Omental fat pad (tissue), 4 donors: Measurements from ENCODE around the gene ABHD12. TPM values are rescaled to one million over a fixed set of nuclear protein-coding genes. Genes with fewer than 3 reads are reported as not detected.

Experiments used
- ATAC-seq: fragments of 150-250 bp; one replicate; pipeline ENCODE4 v1.9.1; 2016; ENCODE audit warnings: mild to moderate bottlenecking, moderate library complexity; ENCODE audit not compliant: low FRiP score
- DNase-seq: peaks from one replicate; pipeline ENCODE4 v3.0.0-alpha.2; 2019; ENCODE audit warnings: low spot score
- total RNA-seq, 4 donors: library from RNA; depleted of rRNA; stranded (reverse); fragments of >200 nt; gene quantifications; one replicate each; pipeline ENCODE4 v1.1.0, GENCODE V29; 2016
- TF ChIP-seq, protein P1 (sequence below), 3 donors: fragments of 450-650 bp; IDR thresholded peaks; one replicate each; pipeline ENCODE4 v1.5.1; 2016 to 2017; ENCODE audit warnings: antibody characterized with exemption in 3 of 3, mild to moderate bottlenecking in 3 of 3, moderate library complexity in 2 of 3

Gene ABHD12
- total RNA-seq, result 10 to 100 TPM; 30.3 to 46.3 (median 38.4) TPM

DNA sequence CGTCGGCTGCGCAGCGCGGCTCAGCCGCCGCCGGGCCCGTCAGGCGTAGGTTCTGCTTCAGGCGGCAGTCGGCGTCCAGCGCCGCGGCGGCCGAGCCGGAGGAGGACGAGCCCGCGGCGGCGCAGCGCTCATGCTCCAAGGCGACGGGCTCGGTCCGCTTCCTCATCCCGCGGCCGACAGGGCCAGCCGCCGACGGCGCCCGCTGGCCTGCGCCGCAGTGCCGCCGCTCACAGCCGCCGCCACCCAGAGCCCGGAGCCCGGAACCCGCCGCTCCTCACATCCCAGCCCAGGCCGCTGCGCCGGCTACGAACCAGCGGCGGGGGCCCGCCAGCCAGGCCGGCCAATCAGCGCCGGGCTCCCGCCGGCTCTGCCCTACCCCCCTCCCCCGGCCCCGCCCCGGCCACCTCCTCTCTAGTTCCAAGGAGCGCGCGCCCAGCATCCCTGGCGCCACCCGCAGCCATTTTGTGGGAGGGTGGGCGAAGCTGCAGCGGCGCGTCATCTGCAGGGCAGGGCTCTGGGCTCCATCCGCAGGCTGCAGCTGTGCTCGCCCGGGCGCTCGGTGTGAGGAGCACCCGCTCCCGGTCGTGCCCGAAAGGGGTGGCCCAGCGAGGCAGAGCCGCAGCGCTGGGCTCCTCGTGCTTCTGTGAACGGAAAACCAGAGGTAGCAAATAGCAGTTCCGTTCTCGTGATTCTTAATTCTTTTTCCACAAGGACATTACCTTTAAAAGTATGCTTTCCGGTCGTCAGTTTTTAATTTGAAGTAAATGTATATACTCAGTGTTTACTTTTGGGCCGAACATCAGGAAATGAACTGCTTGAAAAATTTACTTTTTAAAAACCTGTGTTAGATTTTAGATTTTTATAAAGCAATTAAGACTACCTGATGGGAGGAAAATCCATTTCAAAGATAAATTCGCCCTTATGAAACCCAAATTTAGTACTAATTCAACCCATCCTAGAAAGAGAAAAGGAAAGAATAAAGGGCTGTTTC, at the start of gene ABHD12:
Gene ABHD12 (minus strand): TSS at position 298 of the 991 bp plus-strand sequence. CDS start 132 bp downstream, at position 166.
- ATAC-seq, result peak; percentile 98
- TF ChIP-seq, protein P1, sequence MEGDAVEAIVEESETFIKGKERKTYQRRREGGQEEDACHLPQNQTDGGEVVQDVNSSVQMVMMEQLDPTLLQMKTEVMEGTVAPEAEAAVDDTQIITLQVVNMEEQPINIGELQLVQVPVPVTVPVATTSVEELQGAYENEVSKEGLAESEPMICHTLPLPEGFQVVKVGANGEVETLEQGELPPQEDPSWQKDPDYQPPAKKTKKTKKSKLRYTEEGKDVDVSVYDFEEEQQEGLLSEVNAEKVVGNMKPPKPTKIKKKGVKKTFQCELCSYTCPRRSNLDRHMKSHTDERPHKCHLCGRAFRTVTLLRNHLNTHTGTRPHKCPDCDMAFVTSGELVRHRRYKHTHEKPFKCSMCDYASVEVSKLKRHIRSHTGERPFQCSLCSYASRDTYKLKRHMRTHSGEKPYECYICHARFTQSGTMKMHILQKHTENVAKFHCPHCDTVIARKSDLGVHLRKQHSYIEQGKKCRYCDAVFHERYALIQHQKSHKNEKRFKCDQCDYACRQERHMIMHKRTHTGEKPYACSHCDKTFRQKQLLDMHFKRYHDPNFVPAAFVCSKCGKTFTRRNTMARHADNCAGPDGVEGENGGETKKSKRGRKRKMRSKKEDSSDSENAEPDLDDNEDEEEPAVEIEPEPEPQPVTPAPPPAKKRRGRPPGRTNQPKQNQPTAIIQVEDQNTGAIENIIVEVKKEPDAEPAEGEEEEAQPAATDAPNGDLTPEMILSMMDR (IDR thresholded peaks at IDR 0.05), result no peak
- DNase-seq, result peak; percentile 73

DNA sequence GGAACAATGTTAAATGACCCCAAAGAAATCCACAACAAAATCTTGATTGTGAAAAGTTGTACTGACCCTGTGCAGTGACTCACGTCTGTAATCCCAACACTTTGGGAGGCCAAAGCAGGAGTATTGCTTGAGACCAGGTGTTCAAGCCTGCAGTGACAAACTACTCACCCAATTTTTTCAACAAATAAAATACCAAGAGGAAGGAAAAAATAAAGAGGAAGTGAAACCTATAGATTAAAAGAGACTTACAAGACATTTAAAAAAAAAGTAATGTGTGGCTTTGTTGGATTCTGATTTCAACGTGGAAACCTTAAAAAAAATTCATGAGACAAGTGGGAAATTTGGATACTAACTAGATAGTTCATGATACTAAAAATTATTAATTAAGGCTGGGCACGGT, 48.7 kb upstream of the ABHD12 start:
- TF ChIP-seq, protein P1 (IDR thresholded peaks at IDR 0.05), result no peak
- ATAC-seq (no peak), DNase-seq (no peak)

DNA sequence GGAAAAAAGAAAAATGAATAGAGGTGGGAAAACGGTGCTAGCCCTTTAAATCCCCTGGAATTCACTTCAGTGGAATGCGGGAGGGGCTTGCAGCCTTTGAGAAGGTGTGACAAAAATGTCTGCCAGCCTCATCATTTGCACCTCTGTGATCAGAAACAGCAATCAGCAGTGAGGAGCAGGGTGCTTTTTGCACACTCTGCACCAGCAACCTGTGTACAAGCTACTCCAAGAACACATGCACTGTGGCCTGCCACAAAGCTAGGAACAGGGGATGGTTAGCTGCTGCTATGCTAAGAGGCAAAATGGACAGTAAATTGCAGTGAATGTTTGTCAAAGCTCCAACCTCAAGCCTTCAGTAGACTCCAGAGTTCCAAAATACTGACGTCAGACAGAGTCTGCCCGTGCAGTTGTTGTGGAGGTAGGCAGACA, 46.5 kb upstream of the ABHD12 start:
- ATAC-seq (no peak), DNase-seq (no peak)
- TF ChIP-seq, protein P1 (IDR thresholded peaks at IDR 0.05), result no peak

DNA sequence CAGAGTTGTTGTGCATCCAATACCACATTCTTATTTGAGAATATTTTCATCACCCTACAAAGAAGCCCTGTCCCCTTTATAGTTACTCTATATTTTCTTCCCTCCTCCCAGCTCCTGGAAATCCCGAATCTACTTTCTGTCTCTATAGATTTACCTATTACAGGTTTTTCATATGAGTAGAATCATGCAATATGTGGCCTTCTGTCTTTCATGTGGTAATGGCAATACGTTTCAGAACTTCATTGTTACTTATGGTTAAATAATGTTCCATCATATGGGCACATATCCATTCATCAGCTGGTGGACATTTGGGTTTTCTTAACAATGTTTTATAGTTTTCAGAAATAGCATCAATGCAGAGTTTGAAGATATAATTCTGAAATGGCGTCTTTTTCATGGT, 33.9 kb upstream of the ABHD12 start:
- ATAC-seq (no peak), DNase-seq (no peak)
- TF ChIP-seq, protein P1 (IDR thresholded peaks at IDR 0.05), result no peak

DNA sequence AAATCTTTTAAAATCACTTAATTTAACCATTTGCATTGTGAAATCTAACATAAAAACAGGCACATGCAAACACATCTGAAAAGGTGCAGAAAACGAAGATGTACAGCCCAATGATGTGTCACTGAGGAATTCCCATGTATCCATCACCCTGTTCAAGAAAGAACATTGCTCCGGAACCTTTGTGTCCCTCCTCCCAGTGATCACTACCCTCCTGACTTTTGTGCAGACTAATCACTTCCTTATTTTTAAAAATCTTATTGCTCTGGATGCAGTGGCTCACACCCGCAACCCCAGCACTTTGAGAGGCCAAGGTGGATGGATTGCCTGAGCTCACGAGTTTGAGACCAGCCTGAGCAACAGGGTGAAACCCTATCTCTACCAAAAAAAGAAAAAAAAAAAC, 31.4 kb upstream of the ABHD12 start:
- no peak for DNase-seq
- no peak for ATAC-seq
- TF ChIP-seq, protein P1 (IDR thresholded peaks at IDR 0.05), result no peak

DNA sequence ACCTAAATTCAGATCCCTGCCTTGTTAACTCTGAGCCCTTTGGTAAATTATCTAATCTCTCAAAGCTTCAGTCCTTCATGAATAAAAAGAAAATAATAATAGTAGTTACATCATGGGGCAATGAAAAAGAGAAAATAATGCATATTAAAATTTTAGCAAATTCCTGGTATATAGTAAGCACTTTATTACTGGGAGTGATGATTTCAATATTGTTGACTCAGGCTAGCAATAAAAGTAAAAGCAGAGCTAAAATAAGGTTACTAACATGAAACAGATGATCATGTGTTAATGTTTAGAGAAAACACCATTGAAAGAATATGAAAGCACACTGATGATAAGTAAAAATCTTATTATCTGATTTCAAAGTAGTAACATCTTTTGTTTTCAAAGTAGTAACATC, 30.5 kb upstream of the ABHD12 start:
- no peak for ATAC-seq
- no peak for DNase-seq
- TF ChIP-seq, protein P1 (IDR thresholded peaks at IDR 0.05), result no peak

DNA sequence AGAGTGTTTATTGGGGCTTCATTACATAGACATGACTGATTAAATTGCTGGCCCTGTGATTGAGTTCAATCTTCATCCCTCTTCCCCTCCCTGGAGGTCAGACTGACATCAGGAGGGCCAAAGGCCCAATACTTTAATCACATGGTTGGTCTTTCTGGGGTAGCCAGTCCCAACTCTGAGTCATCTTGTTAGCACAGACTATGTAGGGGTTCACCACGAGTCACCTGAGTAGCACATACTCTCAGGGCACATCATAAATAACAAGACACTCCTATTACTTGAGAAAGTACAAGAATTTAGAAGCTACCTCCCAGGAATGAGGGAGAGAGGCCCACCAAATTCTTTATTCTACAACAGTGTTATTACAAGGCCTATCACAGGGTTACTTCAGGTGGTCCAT, 28.1 kb upstream of the ABHD12 start:
- ATAC-seq (no peak), DNase-seq (no peak)
- TF ChIP-seq, protein P1 (IDR thresholded peaks at IDR 0.05), result no peak
